ENCODE measurements around the gene CAP2.

CAP2 gene

DNA sequence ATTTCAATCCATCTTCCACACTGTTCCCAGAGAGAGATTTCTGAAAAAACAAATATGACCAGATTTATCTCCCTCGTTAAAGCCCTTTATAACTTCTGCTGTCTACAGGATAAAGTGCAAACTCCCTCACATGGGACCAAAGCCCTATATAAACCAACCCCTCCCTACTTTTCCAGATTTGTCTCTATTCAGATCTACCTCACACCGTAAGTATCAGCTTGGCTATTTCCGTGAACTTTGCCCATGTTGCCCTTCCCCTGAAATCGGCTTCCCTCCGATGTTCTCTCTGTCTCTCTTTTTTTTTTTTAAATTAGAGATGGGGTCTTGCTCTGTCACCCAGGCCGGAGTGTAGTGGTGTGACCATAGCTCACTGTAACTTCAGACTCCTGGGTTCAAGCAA lies 194.6 kb downstream of the CAP2 start:
- no peaks in the 10 kb centered on the region for H3K27me3 ChIP-seq (ENCODE audit: insufficient read depth, insufficient read length)
- no peak overlapping the region for H3K9ac ChIP-seq (ENCODE audit: insufficient read length, low read depth)
- H3K4me3 ChIP-seq (ENCODE audit: insufficient read length, low read depth), result no peak overlapping the region
- no peak for DNase-seq (ENCODE audit: low read depth, low spot score)
- H3K4me1 ChIP-seq (ENCODE audit: insufficient read depth, insufficient read length), result no peaks in the 10 kb centered on the region
- no peaks in the 10 kb centered on the region for H3K9me3 ChIP-seq (ENCODE audit: insufficient read depth, low read length)
- TF ChIP-seq ZNF274 (IDR thresholded peaks at IDR 0.05; ENCODE audit: low read depth, low read length), result no peak
- H3K36me3 ChIP-seq (ENCODE audit: insufficient read depth, insufficient read length, low read length), result no peaks in the 10 kb centered on the region

GRCh38 chr6:17589406-17590096 lies 196.2 kb downstream of the CAP2 start:
- Histone ChIP-seq H3K4me3 (ENCODE audit: insufficient read length, low read depth) (no peak overlapping the region), H3K9ac (ENCODE audit: insufficient read length, low read depth) (no peak overlapping the region), H3K4me1 (ENCODE audit: insufficient read depth, insufficient read length) (no peaks in the 10 kb centered on the region), H3K27me3 (ENCODE audit: insufficient read depth, insufficient read length) (no peaks in the 10 kb centered on the region), H3K36me3 (ENCODE audit: insufficient read depth, insufficient read length, low read length) (no peaks in the 10 kb centered on the region), H3K9me3 (ENCODE audit: insufficient read depth, low read length) (no peaks in the 10 kb centered on the region)
- TF ChIP-seq ZNF274 (IDR thresholded peaks at IDR 0.05; ENCODE audit: low read depth, low read length) (no peak), YY1 (IDR thresholded peaks at IDR 0.05; ENCODE audit: insufficient read depth, insufficient read length) (no peak), SUZ12 (IDR thresholded peaks at IDR 0.05; ENCODE audit: extremely low read depth, insufficient read depth, insufficient read length) (no peak)
- DNase-seq (ENCODE audit: low read depth, low spot score), result no peak

GRCh38 chr6:17591287-17591686 lies 197.9 kb downstream of the CAP2 start:
- no peak overlapping the region for H3K9ac ChIP-seq (ENCODE audit: insufficient read length, low read depth)
- no peaks in the 10 kb centered on the region for H3K27me3 ChIP-seq (ENCODE audit: insufficient read depth, insufficient read length)
- H3K9me3 ChIP-seq (ENCODE audit: insufficient read depth, low read length), result no peaks in the 10 kb centered on the region
- TF ChIP-seq YY1 (IDR thresholded peaks at IDR 0.05; ENCODE audit: insufficient read depth, insufficient read length), result no peak
- TF ChIP-seq SUZ12 (IDR thresholded peaks at IDR 0.05; ENCODE audit: extremely low read depth, insufficient read depth, insufficient read length), result no peak
- TF ChIP-seq ZNF274 (IDR thresholded peaks at IDR 0.05; ENCODE audit: low read depth, low read length), result no peak
- H3K4me3 ChIP-seq (ENCODE audit: insufficient read length, low read depth), result no peak overlapping the region
- no peaks in the 10 kb centered on the region for H3K36me3 ChIP-seq (ENCODE audit: insufficient read depth, insufficient read length, low read length)
- H3K4me1 ChIP-seq (ENCODE audit: insufficient read depth, insufficient read length), result no peaks in the 10 kb centered on the region
- no peak for DNase-seq (ENCODE audit: low read depth, low spot score)

DNA sequence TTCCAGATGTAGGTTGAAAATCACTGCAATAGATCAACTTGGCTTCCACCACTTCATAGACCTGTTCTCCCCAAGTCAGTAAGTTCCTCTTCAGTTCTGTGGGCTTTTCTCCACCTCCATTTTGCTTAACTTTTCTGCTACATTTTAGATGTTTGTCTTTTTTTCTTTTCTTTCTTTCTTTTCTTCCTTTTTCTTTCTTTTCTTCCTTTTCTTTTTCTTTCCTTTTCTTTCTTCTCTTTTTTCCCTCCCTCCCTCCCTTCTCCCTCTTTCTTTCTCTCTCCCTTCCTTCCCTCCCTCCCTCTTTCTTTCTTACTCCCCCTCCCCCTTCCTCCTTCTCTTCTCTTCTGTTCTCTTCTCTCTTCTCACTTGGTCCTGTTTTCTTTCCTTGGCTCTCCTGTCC lies 199.9 kb downstream of the CAP2 start:
- Histone ChIP-seq H3K9me3 (ENCODE audit: insufficient read depth, low read length) (no peaks in the 10 kb centered on the region), H3K36me3 (ENCODE audit: insufficient read depth, insufficient read length, low read length) (no peaks in the 10 kb centered on the region), H3K9ac (ENCODE audit: insufficient read length, low read depth) (no peak overlapping the region), H3K27me3 (ENCODE audit: insufficient read depth, insufficient read length) (no peaks in the 10 kb centered on the region), H3K4me1 (ENCODE audit: insufficient read depth, insufficient read length) (no peaks in the 10 kb centered on the region), H3K4me3 (ENCODE audit: insufficient read length, low read depth) (no peak overlapping the region)
- no peak for TF ChIP-seq SUZ12 (IDR thresholded peaks at IDR 0.05; ENCODE audit: extremely low read depth, insufficient read depth, insufficient read length)
- no peak for TF ChIP-seq YY1 (IDR thresholded peaks at IDR 0.05; ENCODE audit: insufficient read depth, insufficient read length)
- no peak for TF ChIP-seq ZNF274 (IDR thresholded peaks at IDR 0.05; ENCODE audit: low read depth, low read length)
- no peak for DNase-seq (ENCODE audit: low read depth, low spot score)

DNA sequence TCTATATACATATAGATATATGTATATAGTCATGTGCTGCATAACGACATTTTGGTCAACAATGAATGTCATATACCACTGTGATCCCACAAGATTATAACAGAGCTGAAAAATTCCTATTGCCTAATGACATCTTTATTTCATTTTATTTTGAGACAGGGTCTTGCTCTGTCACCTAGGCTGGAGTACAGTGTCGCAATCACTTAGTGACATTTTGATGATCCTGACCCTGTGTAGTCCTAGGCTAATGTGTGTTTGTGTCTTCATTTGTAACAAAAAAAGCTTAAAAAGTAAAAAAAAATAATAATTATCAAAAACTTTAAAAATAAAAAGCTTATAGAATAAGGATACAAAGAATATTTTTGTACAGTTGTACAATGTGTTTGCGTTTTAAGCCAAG lies 202.7 kb downstream of the CAP2 start:
- H3K4me3 ChIP-seq (ENCODE audit: insufficient read length, low read depth), result no peak overlapping the region
- no peaks in the 10 kb centered on the region for H3K9me3 ChIP-seq (ENCODE audit: insufficient read depth, low read length)
- no peaks in the 10 kb centered on the region for H3K4me1 ChIP-seq (ENCODE audit: insufficient read depth, insufficient read length)
- DNase-seq (ENCODE audit: low read depth, low spot score), result no peak
- no peak overlapping the region for H3K9ac ChIP-seq (ENCODE audit: insufficient read length, low read depth)
- TF ChIP-seq YY1 (IDR thresholded peaks at IDR 0.05; ENCODE audit: insufficient read depth, insufficient read length) (no peak), SUZ12 (IDR thresholded peaks at IDR 0.05; ENCODE audit: extremely low read depth, insufficient read depth, insufficient read length) (no peak), ZNF274 (IDR thresholded peaks at IDR 0.05; ENCODE audit: low read depth, low read length) (no peak)
- H3K27me3 ChIP-seq (ENCODE audit: insufficient read depth, insufficient read length), result no peaks in the 10 kb centered on the region
- H3K36me3 ChIP-seq (ENCODE audit: insufficient read depth, insufficient read length, low read length), result no peaks in the 10 kb centered on the region

- Histone ChIP-seq H3K36me3 (ENCODE audit: insufficient read depth, insufficient read length, low read length) (peaks cover 3% of the 10 kb centered on the region), H3K4me3 (ENCODE audit: insufficient read length, low read depth) (peak within 1 kb of the TSS; percentile 71), H3K4me1 (ENCODE audit: insufficient read depth, insufficient read length) (no peaks in the 10 kb centered on the region), H3K27me3 (ENCODE audit: insufficient read depth, insufficient read length) (no peaks in the 10 kb centered on the region), H3K9ac (ENCODE audit: insufficient read length, low read depth) (peak within 1 kb of the TSS; percentile 87), H3K9me3 (ENCODE audit: insufficient read depth, low read length) (no peaks in the 10 kb centered on the region)
- DNase-seq (ENCODE audit: low read depth, low spot score), result peak; percentile 84
- TF ChIP-seq YY1 (IDR thresholded peaks at IDR 0.05; ENCODE audit: insufficient read depth, insufficient read length) (no peak), ZNF274 (IDR thresholded peaks at IDR 0.05; ENCODE audit: low read depth, low read length) (no peak), SUZ12 (IDR thresholded peaks at IDR 0.05; ENCODE audit: extremely low read depth, insufficient read depth, insufficient read length) (no peak)
These were observed 206.6 kb downstream of the CAP2 start, which contains the start of gene FAM8A1 for GRCh38 chr6:17599877-17600526. FAM8A1 (plus strand) TSS chr6:17600302; CDS start chr6:17600410, 108 bp downstream.

DNA sequence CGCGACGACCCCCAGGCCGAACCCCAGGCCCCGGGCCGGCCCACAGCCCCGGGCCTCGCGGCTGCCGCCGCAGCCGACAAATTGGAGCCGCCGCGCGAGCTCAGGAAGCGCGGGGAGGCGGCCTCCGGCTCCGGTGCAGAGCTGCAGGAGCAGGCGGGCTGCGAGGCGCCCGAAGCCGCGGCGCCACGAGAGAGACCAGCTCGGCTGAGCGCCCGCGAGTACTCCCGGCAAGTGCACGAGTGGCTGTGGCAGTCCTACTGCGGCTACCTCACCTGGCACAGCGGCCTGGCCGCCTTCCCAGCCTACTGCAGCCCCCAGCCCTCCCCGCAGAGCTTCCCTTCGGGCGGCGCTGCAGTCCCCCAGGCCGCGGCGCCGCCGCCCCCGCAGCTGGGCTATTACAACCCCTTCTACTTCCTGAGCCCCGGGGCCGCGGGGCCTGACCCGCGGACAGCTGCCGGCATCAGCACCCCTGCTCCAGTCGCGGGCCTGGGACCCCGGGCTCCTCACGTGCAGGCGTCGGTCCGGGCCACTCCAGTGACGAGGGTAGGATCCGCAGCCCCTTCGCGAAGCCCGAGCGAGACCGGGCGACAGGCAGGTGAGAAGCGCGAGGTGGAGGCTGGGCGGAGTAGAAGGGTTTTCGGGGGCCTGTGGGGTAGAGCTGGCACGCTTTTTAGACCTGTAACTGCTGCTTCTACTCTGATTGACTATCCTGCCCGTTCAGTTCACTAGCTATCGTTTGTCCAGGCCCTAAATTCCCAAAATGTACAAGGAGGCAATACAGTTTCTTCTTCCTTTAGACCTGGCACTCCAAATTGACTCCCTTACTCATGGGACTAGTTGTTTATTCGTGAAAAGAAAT lies 207.4 kb downstream of the CAP2 start:
- H3K9ac ChIP-seq (ENCODE audit: insufficient read length, low read depth), result peak overlapping the region; percentile 87
- no peaks in the 10 kb centered on the region for H3K4me1 ChIP-seq (ENCODE audit: insufficient read depth, insufficient read length)
- H3K27me3 ChIP-seq (ENCODE audit: insufficient read depth, insufficient read length), result no peaks in the 10 kb centered on the region
- TF ChIP-seq ZNF274 (IDR thresholded peaks at IDR 0.05; ENCODE audit: low read depth, low read length), result no peak
- no peak for TF ChIP-seq SUZ12 (IDR thresholded peaks at IDR 0.05; ENCODE audit: extremely low read depth, insufficient read depth, insufficient read length)
- no peak for TF ChIP-seq YY1 (IDR thresholded peaks at IDR 0.05; ENCODE audit: insufficient read depth, insufficient read length)
- H3K4me3 ChIP-seq (ENCODE audit: insufficient read length, low read depth), result peak overlapping the region; percentile 71
- peaks cover 3% of the 10 kb centered on the region for H3K36me3 ChIP-seq (ENCODE audit: insufficient read depth, insufficient read length, low read length)
- H3K9me3 ChIP-seq (ENCODE audit: insufficient read depth, low read length), result no peaks in the 10 kb centered on the region
- DNase-seq (ENCODE audit: low read depth, low spot score), result no peak
